Kasumi-1 (cell line): ENCODE measurements around the gene RNF144B.
"Not testable (repeated sequence)": the region's sequence is repeated elsewhere in the genome, so short reads cannot be mapped to it uniquely, and the experiment has no call there.

Experiments used
- DNase-seq, 2 experiments: peaks; one replicate each; lab custom pipeline; 2025; lab: John Stamatoyannopoulos, UW

The RNF144B gene

DNA sequence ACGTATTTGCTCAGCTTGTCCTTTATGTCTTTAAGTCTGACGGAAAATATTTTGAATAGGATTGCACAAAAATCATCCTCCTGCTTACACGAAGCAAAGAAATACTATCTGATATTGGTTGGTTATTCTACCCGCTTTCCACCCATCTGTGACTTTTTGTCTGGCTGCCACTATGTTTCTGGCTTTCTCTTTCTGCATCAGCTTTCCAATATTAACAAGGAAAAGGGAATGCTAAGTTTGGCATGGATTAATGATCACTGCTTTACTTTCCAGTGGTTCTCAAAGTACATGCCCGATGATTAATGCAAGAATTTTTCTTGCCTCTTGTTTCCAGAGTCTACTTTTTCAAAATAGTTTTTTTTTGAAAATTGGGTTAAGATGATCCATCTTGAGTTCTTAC lies 57.0 kb downstream of the RNF144B start:
- no peak for DNase-seq

DNA sequence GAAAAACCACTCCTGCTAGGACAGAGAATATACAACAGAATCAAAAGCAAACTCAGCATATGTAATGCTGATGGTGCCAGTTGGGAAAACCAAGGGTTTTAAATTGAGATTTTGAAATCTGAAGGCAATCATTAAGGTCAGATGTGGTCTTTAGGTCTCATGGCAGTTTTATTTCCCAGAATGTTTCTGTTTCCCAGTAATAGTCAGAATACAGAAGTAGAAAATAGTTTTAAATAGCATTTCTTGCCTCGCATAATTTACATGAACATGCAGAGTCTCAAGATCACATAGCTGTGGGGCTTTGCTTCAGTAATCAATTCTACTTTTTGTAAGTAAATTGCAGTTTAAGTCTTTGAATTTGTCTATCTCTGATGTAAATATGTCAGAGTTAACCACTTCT lies 58.1 kb downstream of the RNF144B start:
- no peak for DNase-seq

- no peak for DNase-seq
Measured at GRCh38 chr6:18446771-18447170, 59.6 kb downstream of the RNF144B start.

DNA sequence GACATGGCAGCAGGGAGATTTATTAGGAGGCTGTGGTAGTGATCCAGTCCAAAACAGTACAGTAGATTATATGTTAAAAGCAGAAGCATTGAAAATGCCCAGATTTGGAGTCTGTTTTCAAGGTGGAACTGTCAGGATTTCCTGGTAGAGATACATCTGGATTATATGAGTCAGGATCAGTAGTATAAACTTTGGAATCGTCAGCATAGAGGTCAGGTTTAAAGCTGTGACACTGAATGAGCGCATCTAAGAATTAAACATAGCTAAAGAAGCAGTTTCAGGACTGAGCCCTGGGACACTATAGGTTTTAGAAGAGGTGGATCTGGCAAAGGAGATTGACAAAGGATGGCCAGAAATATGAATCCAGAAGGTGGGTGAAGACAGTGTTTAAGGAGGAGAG lies 60.4 kb downstream of the RNF144B start:
- DNase-seq = no peak

DNA sequence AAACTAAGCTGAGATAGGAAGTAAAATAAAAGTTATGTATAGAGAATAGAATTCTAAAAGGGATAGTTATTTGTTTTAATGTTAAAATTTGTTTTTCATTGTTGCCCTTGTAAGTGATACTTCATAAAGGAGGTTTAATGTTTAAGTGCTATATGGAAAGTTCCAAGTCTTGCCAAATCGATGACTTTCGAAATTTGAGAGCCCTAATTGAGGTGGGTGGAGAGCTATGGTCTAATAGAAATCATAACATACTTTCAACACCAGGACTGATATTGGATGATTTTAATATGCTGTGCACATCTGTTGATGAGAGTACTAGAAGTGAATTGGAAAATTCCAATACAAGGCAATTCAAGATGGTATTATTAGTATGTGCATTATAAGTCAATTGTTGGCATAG lies 64.6 kb downstream of the RNF144B start:
- DNase-seq = no peak

GRCh38 chr6:18454446-18454845 lies 67.3 kb downstream of the RNF144B start:
- DNase-seq = no peak

- DNase-seq = no peak
Measured at GRCh38 chr6:18457065-18457737, 70.1 kb downstream of the RNF144B start.

- not testable (repeated sequence) for DNase-seq
Measured at GRCh38 chr6:18458086-18458485, 70.9 kb downstream of the RNF144B start.

DNA sequence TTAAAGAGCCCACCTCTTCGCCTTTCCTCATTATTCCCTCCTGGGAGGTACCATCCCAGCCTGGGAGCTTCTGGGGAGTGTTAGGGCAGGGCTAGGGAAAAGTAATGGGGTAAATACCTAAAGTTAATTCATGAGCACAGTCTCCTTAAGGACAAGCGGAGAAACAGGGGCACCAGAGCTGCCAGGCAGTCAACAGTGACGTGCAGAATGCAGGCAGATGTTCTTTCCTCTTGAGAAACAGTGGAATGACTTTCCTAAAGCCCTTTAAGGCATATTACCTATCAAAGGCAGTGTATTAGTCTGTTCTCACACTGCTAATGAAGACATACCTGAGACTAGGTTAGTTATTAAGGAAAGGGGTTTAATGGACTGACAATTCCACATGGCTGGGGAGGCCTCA lies 76.3 kb downstream of the RNF144B start:
- DNase-seq = no peak

GRCh38 chr6:18464176-18464575 lies 77.0 kb downstream of the RNF144B start:
- no peak for DNase-seq

GRCh38 chr6:18465410-18466154 lies 78.4 kb downstream of the RNF144B start:
- no peak for DNase-seq

DNA sequence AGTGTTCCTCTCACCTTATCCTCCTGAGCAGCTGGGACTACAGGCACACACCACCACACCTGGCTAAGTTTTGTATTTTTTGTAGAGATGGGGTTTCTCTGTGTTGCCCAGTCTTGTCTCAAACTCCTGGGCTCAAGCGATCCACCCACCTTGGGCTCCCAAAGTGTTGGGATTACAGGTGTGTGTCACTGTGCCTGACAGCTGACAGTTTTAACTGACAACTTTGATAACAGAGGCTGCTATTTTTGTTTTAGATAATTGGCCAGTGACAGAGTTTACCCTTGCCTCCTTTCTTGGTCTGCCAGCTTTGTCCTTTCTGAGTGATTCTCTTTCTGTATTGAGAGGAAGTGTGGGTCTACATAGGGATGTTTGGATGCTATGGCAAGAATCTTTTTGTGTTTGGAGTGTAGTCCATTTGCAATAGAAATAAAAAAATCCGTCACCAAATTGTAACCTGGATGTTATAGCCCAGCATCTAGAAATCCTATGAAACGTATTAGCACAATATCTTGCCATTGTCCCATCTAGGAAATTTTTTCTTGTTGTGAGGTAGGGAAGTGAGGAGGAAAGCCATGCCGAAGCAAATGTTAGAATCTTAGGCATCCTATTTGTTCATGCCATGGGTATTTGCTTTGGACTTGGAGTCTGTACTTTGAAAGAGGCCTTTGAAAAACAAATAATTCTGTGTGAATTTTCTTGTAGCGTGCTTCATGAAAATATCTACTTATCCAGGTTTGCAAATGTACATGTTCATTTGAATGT lies 80.8 kb downstream of the RNF144B start:
- DNase-seq = no peak

DNA sequence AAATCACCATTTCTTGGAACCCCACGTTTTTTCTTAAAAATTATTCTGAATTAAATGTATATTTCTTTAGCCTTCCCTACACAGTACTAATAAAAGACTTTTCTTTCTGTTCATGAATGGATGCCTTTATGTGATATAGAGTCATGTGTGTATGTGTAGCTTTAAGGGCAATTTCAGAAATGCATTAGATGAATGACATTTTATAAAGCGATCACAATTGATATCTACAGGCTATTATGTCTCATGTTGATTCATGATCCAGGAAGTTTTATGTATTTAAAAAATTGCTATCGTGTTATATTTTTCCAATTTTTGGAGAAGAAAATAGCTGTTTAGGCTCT lies 81.3 kb downstream of the RNF144B start:
- no peak for DNase-seq

- DNase-seq = no peak
Measured at GRCh38 chr6:18469536-18469935, 82.4 kb downstream of the RNF144B start.

DNA sequence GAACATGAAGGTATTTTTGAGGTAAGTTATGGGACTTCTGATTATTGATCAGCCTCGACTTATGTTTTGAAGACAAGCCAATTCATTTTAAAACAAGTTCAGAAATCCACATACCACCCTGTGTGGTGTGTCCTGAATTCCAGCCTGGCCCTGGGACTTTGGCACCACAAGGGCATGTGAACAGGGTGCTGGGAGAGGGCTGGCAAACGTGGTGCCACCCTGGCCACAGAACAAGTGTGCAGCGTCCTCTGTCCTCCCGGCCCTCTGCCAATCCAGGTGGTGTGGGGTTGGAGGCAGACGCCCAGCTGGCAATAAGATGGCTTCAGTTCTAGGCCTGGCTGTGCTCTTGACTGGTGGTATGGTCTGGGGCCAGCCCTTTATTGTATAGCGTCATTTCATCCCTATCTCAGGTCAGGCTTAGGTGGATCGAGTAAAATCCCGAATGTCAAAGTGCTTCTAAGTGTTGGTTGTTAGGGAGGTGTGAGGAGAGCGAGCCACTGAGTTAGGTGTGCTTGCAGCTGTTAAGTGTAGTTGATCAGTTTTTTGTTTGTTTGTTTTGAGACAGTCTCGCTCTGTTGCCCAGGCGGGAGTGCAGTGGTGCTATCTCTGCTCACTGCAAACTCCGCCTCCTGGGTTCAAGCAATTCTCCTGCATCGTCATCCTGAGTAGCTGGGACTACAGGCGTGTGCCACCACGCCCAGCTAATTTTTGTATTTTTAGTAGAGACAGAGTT lies 84.2 kb downstream of the RNF144B start:
- no peak for DNase-seq

- no peak for DNase-seq
Measured at GRCh38 chr6:18472941-18473340, 85.8 kb downstream of the RNF144B start.

DNA sequence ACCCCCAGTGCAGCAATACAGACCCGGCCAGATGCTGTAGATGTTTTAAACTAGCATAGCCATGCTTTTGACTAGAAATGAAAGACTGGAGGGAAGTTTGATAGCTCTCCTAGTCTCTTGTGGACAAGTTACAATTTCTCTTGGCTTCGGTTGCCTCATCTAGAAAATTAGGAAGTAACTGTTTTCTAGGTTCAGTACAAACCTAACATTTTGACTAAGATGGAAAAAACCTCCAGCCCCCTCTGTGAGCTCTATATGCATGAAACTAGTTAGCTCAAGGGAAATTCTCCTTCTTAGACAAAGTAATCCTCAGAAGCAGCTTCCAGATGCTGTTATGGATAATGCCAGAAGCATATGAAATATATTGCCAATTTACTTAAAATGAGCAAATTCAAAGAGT lies 86.6 kb downstream of the RNF144B start:
- DNase-seq = peak in 1 of 2 experiments; percentile 1

- DNase-seq = no peak
Measured at GRCh38 chr6:18477301-18477941, 90.3 kb downstream of the RNF144B start.

DNA sequence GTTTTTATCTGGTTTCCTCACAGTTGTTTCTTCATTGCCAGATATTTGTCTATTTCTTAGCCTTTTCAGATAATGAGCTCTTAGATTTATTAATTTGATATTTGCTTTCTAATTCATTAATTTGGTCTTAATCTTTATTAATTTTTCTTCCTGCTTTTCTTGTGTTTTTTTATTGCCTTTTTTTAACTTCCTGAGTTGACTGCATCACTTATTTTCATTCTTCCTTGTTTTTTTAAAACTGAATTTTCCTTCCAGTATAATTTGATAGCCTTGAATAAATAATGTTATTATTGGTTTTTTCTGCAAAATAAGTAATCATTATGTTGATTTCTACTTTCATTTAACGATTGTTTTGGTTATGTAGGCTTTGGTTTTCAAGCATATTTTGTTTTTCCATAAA lies 91.5 kb downstream of the RNF144B start:
- no peak for DNase-seq

DNA sequence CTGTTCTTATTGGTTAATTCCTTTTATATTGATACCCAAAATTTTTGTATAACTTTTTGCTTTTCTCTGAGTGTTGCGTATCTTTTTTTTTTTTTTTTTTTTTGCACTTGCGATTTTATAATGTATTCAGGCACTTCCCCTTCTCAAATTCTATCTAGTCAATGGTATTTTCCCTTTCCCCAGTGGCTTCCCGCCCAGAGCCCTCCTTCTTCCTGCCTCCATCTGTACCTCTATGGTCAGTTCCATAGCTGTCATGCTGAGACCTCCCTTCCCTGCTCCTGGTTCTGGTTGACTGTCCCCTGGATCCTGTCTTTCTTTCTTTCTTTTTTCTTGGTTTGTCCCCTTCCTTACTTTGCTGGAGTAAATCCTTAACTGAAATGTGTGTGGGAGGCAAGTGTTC lies 94.7 kb downstream of the RNF144B start:
- no peak for DNase-seq

DNA sequence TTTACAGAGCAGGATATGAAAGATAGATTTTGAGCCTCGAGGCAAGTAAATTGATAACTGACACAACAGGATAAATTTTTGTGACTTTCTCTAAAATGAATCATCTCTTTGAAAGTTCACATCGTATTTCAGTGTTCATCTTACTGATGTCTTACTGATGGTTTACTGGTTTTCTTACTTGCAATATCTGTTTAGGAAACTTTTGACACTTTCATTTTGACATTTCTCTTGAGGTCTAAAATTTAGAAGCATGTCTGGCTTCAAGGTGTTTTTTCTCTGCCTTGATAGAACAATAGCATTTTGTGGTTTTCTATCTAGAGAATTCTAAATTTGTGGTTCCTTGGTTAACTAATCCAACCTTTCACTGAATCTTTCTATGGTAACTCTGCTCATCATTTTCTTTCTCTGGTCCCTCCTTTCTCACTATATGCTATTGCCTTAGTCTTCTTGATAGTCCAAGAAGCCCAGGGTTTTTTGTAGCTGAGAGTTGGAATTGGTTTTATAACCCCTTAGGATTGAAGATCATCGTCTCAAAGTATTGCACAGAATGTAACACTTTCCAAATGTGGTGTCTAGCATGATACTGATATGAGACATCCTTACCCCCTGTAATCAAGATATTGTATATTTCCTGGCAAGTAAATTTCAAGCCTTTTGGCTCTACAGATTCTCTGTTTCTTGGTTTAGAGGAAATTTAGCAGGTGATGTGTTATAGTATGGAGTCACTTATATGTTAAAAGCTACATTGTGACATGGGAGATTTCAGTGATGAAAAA lies 98.7 kb downstream of the RNF144B start:
- no peak for DNase-seq
